Left forelimb (tissue), 1 donor: Measurements from ENCODE around the gene ADAM33.

Experiments
- DNase-seq: peaks from one replicate; pipeline ENCODE4 v3.0.0-alpha.2; 2018; ENCODE audit warnings: low spot score

The ADAM33 gene

GRCh38 chr20:3645309-3646066, 36.3 kb downstream of the ADAM33 start:
- DNase-seq = no peak

- no peak for DNase-seq
Measured at GRCh38 chr20:3640259-3640658, 41.6 kb downstream of the ADAM33 start.

GRCh38 chr20:3635346-3635745, 46.5 kb downstream of the ADAM33 start:
- no peak for DNase-seq

GRCh38 chr20:3633913-3634478, 47.8 kb downstream of the ADAM33 start:
- no peak for DNase-seq

GRCh38 chr20:3632311-3633004, 49.4 kb downstream of the ADAM33 start:
- no peak for DNase-seq

- DNase-seq = no peak
Measured at GRCh38 chr20:3631534-3631933, 50.3 kb downstream of the ADAM33 start.

GRCh38 chr20:3630429-3630828, 51.4 kb downstream of the ADAM33 start:
- no peak for DNase-seq

- DNase-seq = no peak
Measured at GRCh38 chr20:3629893-3630292, 51.9 kb downstream of the ADAM33 start.

GRCh38 chr20:3628502-3629314, 53.1 kb downstream of the ADAM33 start:
- no peak for DNase-seq

GRCh38 chr20:3627476-3627875, 54.3 kb downstream of the ADAM33 start:
- no peak for DNase-seq

- no peak for DNase-seq
Measured at GRCh38 chr20:3622406-3622805, 59.4 kb downstream of the ADAM33 start.

GRCh38 chr20:3621111-3621510, 60.7 kb downstream of the ADAM33 start:
- no peak for DNase-seq
